Panc1 (cell line): ENCODE results near the gene CNKSR1.

Experiments used
- SIN3A ChIP-seq: IDR thresholded peaks from 2 replicates; pipeline ENCODE4 v1.6.1; 2012; ENCODE audit warnings: low read depth, mild to moderate bottlenecking, low read length, moderate library complexity, borderline replicate concordance; ENCODE audit not compliant: insufficient read depth
- TF ChIP-seq, protein P1 (sequence below): fragments of 450-650 bp; IDR thresholded peaks from 2 replicates; pipeline ENCODE4 v1.5.1; 2017; ENCODE audit warnings: mild to moderate bottlenecking
- TF ChIP-seq, protein P2 (sequence below), 2 experiments: IDR thresholded peaks; 2 replicates each; pipeline ENCODE4 v1.6.1; 2011 to 2012; ENCODE audit warnings: low read depth in 2 of 2, control low read depth in 1 of 2, low read length in 1 of 2, mild to moderate bottlenecking in 1 of 2, moderate library complexity in 1 of 2; ENCODE audit not compliant: insufficient read depth in 1 of 2

GRCh38 chr1:26163684-26164035 lies 13.6 kb upstream of the CNKSR1 start:
- TF ChIP-seq SIN3A, result no peak
- TF ChIP-seq, protein P1, sequence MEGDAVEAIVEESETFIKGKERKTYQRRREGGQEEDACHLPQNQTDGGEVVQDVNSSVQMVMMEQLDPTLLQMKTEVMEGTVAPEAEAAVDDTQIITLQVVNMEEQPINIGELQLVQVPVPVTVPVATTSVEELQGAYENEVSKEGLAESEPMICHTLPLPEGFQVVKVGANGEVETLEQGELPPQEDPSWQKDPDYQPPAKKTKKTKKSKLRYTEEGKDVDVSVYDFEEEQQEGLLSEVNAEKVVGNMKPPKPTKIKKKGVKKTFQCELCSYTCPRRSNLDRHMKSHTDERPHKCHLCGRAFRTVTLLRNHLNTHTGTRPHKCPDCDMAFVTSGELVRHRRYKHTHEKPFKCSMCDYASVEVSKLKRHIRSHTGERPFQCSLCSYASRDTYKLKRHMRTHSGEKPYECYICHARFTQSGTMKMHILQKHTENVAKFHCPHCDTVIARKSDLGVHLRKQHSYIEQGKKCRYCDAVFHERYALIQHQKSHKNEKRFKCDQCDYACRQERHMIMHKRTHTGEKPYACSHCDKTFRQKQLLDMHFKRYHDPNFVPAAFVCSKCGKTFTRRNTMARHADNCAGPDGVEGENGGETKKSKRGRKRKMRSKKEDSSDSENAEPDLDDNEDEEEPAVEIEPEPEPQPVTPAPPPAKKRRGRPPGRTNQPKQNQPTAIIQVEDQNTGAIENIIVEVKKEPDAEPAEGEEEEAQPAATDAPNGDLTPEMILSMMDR, result no peak
- TF ChIP-seq, protein P2, sequence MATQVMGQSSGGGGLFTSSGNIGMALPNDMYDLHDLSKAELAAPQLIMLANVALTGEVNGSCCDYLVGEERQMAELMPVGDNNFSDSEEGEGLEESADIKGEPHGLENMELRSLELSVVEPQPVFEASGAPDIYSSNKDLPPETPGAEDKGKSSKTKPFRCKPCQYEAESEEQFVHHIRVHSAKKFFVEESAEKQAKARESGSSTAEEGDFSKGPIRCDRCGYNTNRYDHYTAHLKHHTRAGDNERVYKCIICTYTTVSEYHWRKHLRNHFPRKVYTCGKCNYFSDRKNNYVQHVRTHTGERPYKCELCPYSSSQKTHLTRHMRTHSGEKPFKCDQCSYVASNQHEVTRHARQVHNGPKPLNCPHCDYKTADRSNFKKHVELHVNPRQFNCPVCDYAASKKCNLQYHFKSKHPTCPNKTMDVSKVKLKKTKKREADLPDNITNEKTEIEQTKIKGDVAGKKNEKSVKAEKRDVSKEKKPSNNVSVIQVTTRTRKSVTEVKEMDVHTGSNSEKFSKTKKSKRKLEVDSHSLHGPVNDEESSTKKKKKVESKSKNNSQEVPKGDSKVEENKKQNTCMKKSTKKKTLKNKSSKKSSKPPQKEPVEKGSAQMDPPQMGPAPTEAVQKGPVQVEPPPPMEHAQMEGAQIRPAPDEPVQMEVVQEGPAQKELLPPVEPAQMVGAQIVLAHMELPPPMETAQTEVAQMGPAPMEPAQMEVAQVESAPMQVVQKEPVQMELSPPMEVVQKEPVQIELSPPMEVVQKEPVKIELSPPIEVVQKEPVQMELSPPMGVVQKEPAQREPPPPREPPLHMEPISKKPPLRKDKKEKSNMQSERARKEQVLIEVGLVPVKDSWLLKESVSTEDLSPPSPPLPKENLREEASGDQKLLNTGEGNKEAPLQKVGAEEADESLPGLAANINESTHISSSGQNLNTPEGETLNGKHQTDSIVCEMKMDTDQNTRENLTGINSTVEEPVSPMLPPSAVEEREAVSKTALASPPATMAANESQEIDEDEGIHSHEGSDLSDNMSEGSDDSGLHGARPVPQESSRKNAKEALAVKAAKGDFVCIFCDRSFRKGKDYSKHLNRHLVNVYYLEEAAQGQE (IDR thresholded peaks at IDR 0.05; ENCODE audit: insufficient read depth in 1 of 2, low read depth in 2 of 2, low read length in 1 of 2), result no peak
